Cardiac fibroblast (primary cell): Measurements from ENCODE around the gene FMNL2.
"Not testable (repeated sequence)": the region's sequence is repeated elsewhere in the genome, so short reads cannot be mapped to it uniquely, and the experiment has no call there.

Source experiments
- DNase-seq, 2 donors: peaks; one replicate each; pipeline versions ENCODE4 v3.0.0 to v3.0.0-alpha.2; 2010; ENCODE audit warnings: low read depth in 2 of 2
- H3K4me3 ChIP-seq, 2 donors: replicated peaks in 1 of 2; 1 replicate in 1 of 2; 2 replicates in 1 of 2; pipeline ENCODE4 v1.5.1; 2011; ENCODE audit warnings: low read depth in 2 of 2, low read length in 2 of 2, mild to moderate bottlenecking in 2 of 2, moderate library complexity in 1 of 2
- CTCF ChIP-seq: IDR thresholded peaks from one replicate; pipeline ENCODE4 v1.5.1; 2011; ENCODE audit warnings: low read depth, mild to moderate bottlenecking, low read length, inconsistent platforms

Gene FMNL2

GRCh38 chr2:152519581-152519952 lies 184.6 kb downstream of the FMNL2 start:
- no peak for DNase-seq
- no peak for TF ChIP-seq CTCF
- H3K4me3 ChIP-seq, result no peak overlapping the region

- H3K4me3 ChIP-seq, result no peak overlapping the region
- DNase-seq, result no peak
- TF ChIP-seq CTCF, result no peak
Measured at GRCh38 chr2:152520759-152521158, 185.8 kb downstream of the FMNL2 start.

GRCh38 chr2:152522446-152522845 lies 187.5 kb downstream of the FMNL2 start:
- H3K4me3 ChIP-seq, result not testable (repeated sequence)
- peak in 1 of 2 donors; percentile 32 for DNase-seq

GRCh38 chr2:152523091-152523490 lies 188.1 kb downstream of the FMNL2 start:
- DNase-seq, result peak; percentile 22 to 86
- H3K4me3 ChIP-seq, result no peak overlapping the region
- TF ChIP-seq CTCF, result no peak

- no peak overlapping the region for H3K4me3 ChIP-seq
- peak; percentile 64 to 77 for DNase-seq
- peak; percentile 4 for TF ChIP-seq CTCF
Measured at GRCh38 chr2:152525277-152525838, 190.4 kb downstream of the FMNL2 start.

- DNase-seq, result no peak
- no peak for TF ChIP-seq CTCF
- H3K4me3 ChIP-seq, result no peak overlapping the region
Measured at GRCh38 chr2:152529420-152530115, 194.6 kb downstream of the FMNL2 start.

GRCh38 chr2:152532241-152532640 lies 197.3 kb downstream of the FMNL2 start:
- no peak for DNase-seq
- no peak for TF ChIP-seq CTCF

More at GRCh38 chr2:152532241-152532640, 197.3 kb downstream of the FMNL2 start:
- H3K4me3 ChIP-seq, result no peak overlapping the region
